HUES6 (cell line): ENCODE results near the gene AP2M1.
A peak's percentile ranks its signal among the peaks of the same experiment; 100 is the strongest.

Experiments
- H3K27ac ChIP-seq: 2 replicates; pipeline ENCODE4 v1.7.0; 2013; ENCODE audit warnings: low read depth, mild to moderate bottlenecking, low read length, inconsistent platforms
- H3K27me3 ChIP-seq: 2 replicates; pipeline ENCODE4 v1.6.1; 2013; ENCODE audit warnings: low read length; ENCODE audit not compliant: control insufficient read depth, insufficient read depth
- H3K36me3 ChIP-seq: 2 replicates; pipeline ENCODE4 v1.6.1; 2013; ENCODE audit warnings: low read length; ENCODE audit not compliant: control insufficient read depth, insufficient read depth
- H3K4me1 ChIP-seq: 2 replicates; pipeline ENCODE4 v1.6.1; 2013; ENCODE audit warnings: low read length; ENCODE audit not compliant: control insufficient read depth, insufficient read depth
- H3K4me3 ChIP-seq: 2 replicates; pipeline ENCODE4 v1.5.1; 2013; ENCODE audit warnings: low read depth, low read length
- H3K9ac ChIP-seq: one replicate; pipeline ENCODE4 v1.6.1; 2013; ENCODE audit warnings: mild to moderate bottlenecking, low read length
- H3K9me3 ChIP-seq: 2 replicates; pipeline ENCODE4 v1.6.1; 2013; ENCODE audit warnings: low read depth, low read length; ENCODE audit not compliant: control insufficient read depth, insufficient read depth

Gene AP2M1

GRCh38 chr3:184228376-184229137 lies 53.9 kb downstream of the AP2M1 start:
- no peaks in the 10 kb centered on the region; the same call in 1 of the 2 replicates for H3K4me1 ChIP-seq
- H3K9me3 ChIP-seq: no peaks in the 10 kb centered on the region
- H3K9ac ChIP-seq: no peak overlapping the region
- no peaks in the 10 kb centered on the region for H3K36me3 ChIP-seq
- no peak overlapping the region for H3K27ac ChIP-seq
- peak overlapping the region; percentile 69 for H3K4me3 ChIP-seq
- peaks cover 68% of the 10 kb centered on the region for H3K27me3 ChIP-seq

- no peaks in the 10 kb centered on the region; the same call in 1 of the 2 replicates for H3K4me1 ChIP-seq
- peaks cover 77% of the 10 kb centered on the region for H3K27me3 ChIP-seq
- H3K36me3 ChIP-seq: no peaks in the 10 kb centered on the region
- H3K4me3 ChIP-seq: peak within 1 kb of the TSS; percentile 69
- no peaks in the 10 kb centered on the region for H3K9me3 ChIP-seq
- H3K9ac ChIP-seq: no peak within 1 kb of the TSS
- H3K27ac ChIP-seq: no peak within 1 kb of the TSS
Measured at GRCh38 chr3:184229394-184230080, 54.9 kb downstream of the AP2M1 start, which contains the start of gene VWA5B2. Gene VWA5B2 (plus strand): TSS chr3:184229585. CDS start chr3:184230529, 944 bp downstream.

GRCh38 chr3:184230081-184230602 lies 55.5 kb downstream of the AP2M1 start:
- Histone ChIP-seq H3K9me3 (no peaks in the 10 kb centered on the region), H3K36me3 (no peaks in the 10 kb centered on the region), H3K4me1 (no peaks in the 10 kb centered on the region; the same call in 1 of the 2 replicates), H3K27ac (no peak overlapping the region), H3K4me3 (peak overlapping the region; percentile 69), H3K9ac (no peak overlapping the region), H3K27me3 (peaks cover 81% of the 10 kb centered on the region)

- H3K36me3 ChIP-seq: no peaks in the 10 kb centered on the region
- H3K4me3 ChIP-seq: peak overlapping the region; percentile 69
- H3K4me1 ChIP-seq: no peaks in the 10 kb centered on the region; the same call in 1 of the 2 replicates
- no peak overlapping the region for H3K27ac ChIP-seq
- H3K9ac ChIP-seq: no peak overlapping the region
- H3K27me3 ChIP-seq: peaks cover 81% of the 10 kb centered on the region
- no peaks in the 10 kb centered on the region for H3K9me3 ChIP-seq
Measured at GRCh38 chr3:184230603-184231528, 56.2 kb downstream of the AP2M1 start.

- no peaks in the 10 kb centered on the region for H3K9me3 ChIP-seq
- no peaks in the 10 kb centered on the region; the same call in 1 of the 2 replicates for H3K4me1 ChIP-seq
- H3K27ac ChIP-seq: no peak overlapping the region
- H3K4me3 ChIP-seq: no peak overlapping the region
- H3K27me3 ChIP-seq: peaks cover 81% of the 10 kb centered on the region
- no peak overlapping the region for H3K9ac ChIP-seq
- H3K36me3 ChIP-seq: no peaks in the 10 kb centered on the region
Measured at GRCh38 chr3:184231671-184232070, 57.0 kb downstream of the AP2M1 start.

- Histone ChIP-seq H3K4me3 (no peak overlapping the region), H3K27me3 (peaks cover 66% of the 10 kb centered on the region), H3K9ac (no peak overlapping the region), H3K36me3 (no peaks in the 10 kb centered on the region), H3K4me1 (no peaks in the 10 kb centered on the region; the same call in 1 of the 2 replicates), H3K27ac (no peak overlapping the region), H3K9me3 (no peaks in the 10 kb centered on the region)
Measured at GRCh38 chr3:184233127-184233843, 58.6 kb downstream of the AP2M1 start.
